MM.1S (cell line): ENCODE data around the gene SYNE1.

Experiments
- CTCF ChIP-seq: fragments of 300-600 bp; sonication (generic); IDR thresholded peaks from 2 replicates; pipeline ENCODE4 v1.5.1; 2016; ENCODE audit warnings: antibody characterized with exemption, low read length, mixed read lengths
- EZH2 ChIP-seq: fragments of 300-600 bp; sonication (generic); optimal IDR thresholded peaks from 2 replicates; pipeline ENCODE3; 2017; ENCODE audit warnings: low read depth, mild to moderate bottlenecking, antibody characterized with exemption, low read length, mixed read lengths
- EZH2phosphoT487 ChIP-seq: fragments of 300-600 bp; sonication (generic); IDR thresholded peaks from 2 replicates; pipeline ENCODE4 v1.6.1; 2018; ENCODE audit warnings: antibody characterized with exemption, low read length

- TF ChIP-seq EZH2, result no peak
- TF ChIP-seq CTCF, result no peak
- TF ChIP-seq EZH2phosphoT487, result no peak
Observed at GRCh38 chr6:152636021-152636608, 1.0 kb downstream of the SYNE1 start.
